Fibroblast of lung (primary cell): ENCODE results near the gene TEX2.

Source experiments
- EZH2 ChIP-seq: IDR thresholded peaks from 2 replicates; pipeline ENCODE4 v1.5.1; 2012; ENCODE audit warnings: low read length, control low read depth, mild to moderate bottlenecking; ENCODE audit errors: missing control alignments
- TF ChIP-seq, protein P1 (sequence below), 2 donors: IDR thresholded peaks in 1 of 2; conservative IDR thresholded peaks in 1 of 2; 1 replicate in 1 of 2; 2 replicates in 1 of 2; pipeline ENCODE4 v1.5.1; 2011 to 2012; ENCODE audit warnings: low read length in 2 of 2, control low read depth in 1 of 2, inconsistent platforms in 1 of 2, low read depth in 1 of 2, mild to moderate bottlenecking in 1 of 2

GRCh38 chr17:64223283-64223682, 39.8 kb downstream of the TEX2 start:
- TF ChIP-seq, protein P1, sequence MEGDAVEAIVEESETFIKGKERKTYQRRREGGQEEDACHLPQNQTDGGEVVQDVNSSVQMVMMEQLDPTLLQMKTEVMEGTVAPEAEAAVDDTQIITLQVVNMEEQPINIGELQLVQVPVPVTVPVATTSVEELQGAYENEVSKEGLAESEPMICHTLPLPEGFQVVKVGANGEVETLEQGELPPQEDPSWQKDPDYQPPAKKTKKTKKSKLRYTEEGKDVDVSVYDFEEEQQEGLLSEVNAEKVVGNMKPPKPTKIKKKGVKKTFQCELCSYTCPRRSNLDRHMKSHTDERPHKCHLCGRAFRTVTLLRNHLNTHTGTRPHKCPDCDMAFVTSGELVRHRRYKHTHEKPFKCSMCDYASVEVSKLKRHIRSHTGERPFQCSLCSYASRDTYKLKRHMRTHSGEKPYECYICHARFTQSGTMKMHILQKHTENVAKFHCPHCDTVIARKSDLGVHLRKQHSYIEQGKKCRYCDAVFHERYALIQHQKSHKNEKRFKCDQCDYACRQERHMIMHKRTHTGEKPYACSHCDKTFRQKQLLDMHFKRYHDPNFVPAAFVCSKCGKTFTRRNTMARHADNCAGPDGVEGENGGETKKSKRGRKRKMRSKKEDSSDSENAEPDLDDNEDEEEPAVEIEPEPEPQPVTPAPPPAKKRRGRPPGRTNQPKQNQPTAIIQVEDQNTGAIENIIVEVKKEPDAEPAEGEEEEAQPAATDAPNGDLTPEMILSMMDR (conservative IDR thresholded peaks at IDR 0.05 in 1 of 2, IDR thresholded peaks at IDR 0.05 in 1 of 2; ENCODE audit: low read depth in 1 of 2, low read length in 2 of 2) = no peak
- no peak for TF ChIP-seq EZH2
